Esophagus squamous epithelium (tissue), 4 donors: Measurements from ENCODE around the gene TREML2.

Experiments used
- CTCF ChIP-seq, 6 experiments: fragments of 450-650 bp in 4 of 6; fragments of 200-600 bp in 2 of 6; sonication (generic) in 2 of 6; IDR thresholded peaks; one replicate each; pipeline ENCODE4 v1.5.1; 2016 to 2019; ENCODE audit warnings: antibody characterized with exemption in 6 of 6, mild to moderate bottlenecking in 4 of 6, moderate library complexity in 4 of 6
- POLR2A ChIP-seq, 4 donors: fragments of 450-650 bp; IDR thresholded peaks; one replicate each; pipeline ENCODE4 v1.6.1; 2017; ENCODE audit warnings: antibody characterized with exemption in 4 of 4, mild to moderate bottlenecking in 4 of 4, moderate library complexity in 3 of 4

GRCh38 chr6:41157323-41157722 lies 43.6 kb downstream of the TREML2 start:
- no peak for TF ChIP-seq POLR2A (IDR thresholded peaks at IDR 0.05)
- TF ChIP-seq CTCF (IDR thresholded peaks at IDR 0.05) = no peak
